Loucy (cell line): ENCODE measurements around the gene TMEM200B.
"Not testable (repeated sequence)": the region's sequence is repeated elsewhere in the genome, so short reads cannot be mapped to it uniquely, and the experiment has no call there.

ENCODE experiments used
- H2AFZ ChIP-seq: fragments of 200-600 bp; sonication (generic); 2 replicates; pipeline ENCODE4 v1.6.0; 2016; ENCODE audit warnings: antibody characterized with exemption, mild to moderate bottlenecking, low read length, moderate library complexity
- H3F3A ChIP-seq: fragments of 200-600 bp; 2 replicates; pipeline ENCODE4 v1.6.0; 2016; ENCODE audit warnings: antibody characterized with exemption, low read depth, mild to moderate bottlenecking
- H3K27me3 ChIP-seq: fragments of 200-600 bp; sonication (generic); 2 replicates; pipeline ENCODE4 v1.6.1; 2014; ENCODE audit warnings: low read length, mild to moderate bottlenecking; ENCODE audit not compliant: insufficient read depth, poor library complexity, severe bottlenecking
- H3K36me3 ChIP-seq: fragments of 200-600 bp; sonication (generic); 2 replicates; pipeline ENCODE4 v1.6.1; 2016; ENCODE audit warnings: low read length; ENCODE audit not compliant: insufficient read depth
- H3K4me1 ChIP-seq: fragments of 200-600 bp; sonication (generic); 2 replicates; pipeline ENCODE4 v1.5.1; 2014; ENCODE audit warnings: low read length, mild to moderate bottlenecking; ENCODE audit not compliant: insufficient read depth, poor library complexity, severe bottlenecking
- H3K4me2 ChIP-seq: fragments of 200-600 bp; sonication (generic); 2 replicates; pipeline ENCODE4 v1.6.0; 2014; ENCODE audit warnings: antibody characterized with exemption, low read length, low read depth, mild to moderate bottlenecking; ENCODE audit not compliant: poor library complexity, severe bottlenecking
- H3K4me3 ChIP-seq: fragments of 200-600 bp; sonication (generic); 2 replicates; pipeline ENCODE4 v1.5.1; 2014; ENCODE audit warnings: low read length, mild to moderate bottlenecking, mixed read lengths; ENCODE audit not compliant: poor library complexity, severe bottlenecking
- H3K79me2 ChIP-seq: fragments of 200-600 bp; sonication (generic); 2 replicates; pipeline ENCODE4 v1.6.1; 2014; ENCODE audit warnings: low read length; ENCODE audit not compliant: insufficient read depth
- H3K9ac ChIP-seq: fragments of 200-600 bp; sonication (generic); 2 replicates; pipeline ENCODE4 v1.6.0; 2014; ENCODE audit warnings: mild to moderate bottlenecking, low read depth, low read length, moderate library complexity; ENCODE audit not compliant: poor library complexity, severe bottlenecking
- H3K9me2 ChIP-seq: fragments of 200-600 bp; sonication (generic); replicated peaks from 2 replicates; pipeline ENCODE4 v1.6.1; 2016; ENCODE audit warnings: low read depth, low read length, mixed read lengths
- H3K9me3 ChIP-seq: fragments of 200-600 bp; sonication (generic); 2 replicates; pipeline ENCODE4 v1.6.1; 2014; ENCODE audit warnings: mild to moderate bottlenecking, antibody characterized with exemption, low read length, low read depth; ENCODE audit not compliant: insufficient read depth
- H4K20me1 ChIP-seq: fragments of 200-600 bp; sonication (generic); 2 replicates; pipeline ENCODE4 v1.6.0; 2014; ENCODE audit warnings: antibody characterized with exemption, low read length, mild to moderate bottlenecking; ENCODE audit not compliant: insufficient read depth, poor library complexity, severe bottlenecking
- EZH2phosphoT487 ChIP-seq: fragments of 200-600 bp; IDR thresholded peaks from 2 replicates; pipeline ENCODE4 v1.6.1; 2018; ENCODE audit warnings: antibody characterized with exemption, mild to moderate bottlenecking, moderate library complexity, borderline replicate concordance
- TF ChIP-seq, protein P1 (sequence below): fragments of 200-600 bp; sonication (generic); conservative IDR thresholded peaks from 2 replicates; pipeline ENCODE4 v1.5.1; 2014; ENCODE audit warnings: mild to moderate bottlenecking, antibody characterized with exemption, low read length

The TMEM200B gene

DNA sequence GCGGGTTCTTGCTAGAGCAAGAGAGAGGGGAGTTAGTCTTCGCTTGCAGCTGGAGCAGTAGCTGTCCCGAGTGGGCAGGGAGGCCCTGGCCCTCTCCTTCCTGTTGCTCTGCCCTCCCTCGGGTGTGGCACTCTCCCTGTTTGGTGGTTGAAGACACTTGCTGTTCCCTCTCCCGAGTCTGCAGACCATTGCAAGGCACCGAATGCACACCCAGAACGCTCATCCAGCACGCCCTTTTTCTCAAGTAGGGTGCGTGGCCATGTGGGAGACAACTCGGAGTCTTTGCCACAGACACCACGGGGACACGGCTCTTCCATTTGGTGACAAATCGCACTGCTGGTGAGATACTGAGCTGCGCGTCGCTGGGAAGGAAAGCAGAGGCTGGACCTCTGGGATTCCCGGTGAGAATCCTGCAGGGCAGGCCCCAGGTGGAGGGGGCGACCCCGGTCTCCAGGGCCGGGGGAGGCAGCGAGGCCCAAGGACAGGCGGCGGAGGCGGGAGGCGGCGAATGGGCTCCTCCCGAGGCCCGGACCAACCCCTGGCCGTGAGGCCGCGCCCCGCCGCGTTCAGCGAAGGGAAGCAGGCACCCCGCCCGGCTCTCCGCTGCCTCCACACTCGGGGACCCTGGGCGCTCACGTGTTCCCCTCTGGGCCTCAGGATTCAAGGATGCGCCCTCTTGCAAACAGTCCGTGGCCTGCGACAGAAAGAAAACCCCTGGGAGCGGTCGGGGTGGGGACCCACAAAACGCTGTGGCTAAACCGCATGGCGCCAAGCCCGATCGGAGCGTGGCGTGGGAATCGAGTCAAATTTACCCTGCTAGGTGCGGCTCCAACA is 10.4 kb upstream of the TMEM200B start:
- Histone ChIP-seq H3F3A (no peaks in the 10 kb centered on the region), H3K4me3 (no peak overlapping the region), H3K79me2 (no peaks in the 10 kb centered on the region), H3K27me3 (no peaks in the 10 kb centered on the region), H4K20me1 (no peaks in the 10 kb centered on the region), H3K9me2 (no peaks in the 10 kb centered on the region), H3K36me3 (no peaks in the 10 kb centered on the region), H3K4me2 (no peak overlapping the region), H3K9me3 (no peaks in the 10 kb centered on the region), H2AFZ (no peak overlapping the region; the same call in 1 of the 2 replicates), H3K9ac (no peak overlapping the region), H3K4me1 (no peaks in the 10 kb centered on the region)
- TF ChIP-seq EZH2phosphoT487 = no peak
- TF ChIP-seq, protein P1, sequence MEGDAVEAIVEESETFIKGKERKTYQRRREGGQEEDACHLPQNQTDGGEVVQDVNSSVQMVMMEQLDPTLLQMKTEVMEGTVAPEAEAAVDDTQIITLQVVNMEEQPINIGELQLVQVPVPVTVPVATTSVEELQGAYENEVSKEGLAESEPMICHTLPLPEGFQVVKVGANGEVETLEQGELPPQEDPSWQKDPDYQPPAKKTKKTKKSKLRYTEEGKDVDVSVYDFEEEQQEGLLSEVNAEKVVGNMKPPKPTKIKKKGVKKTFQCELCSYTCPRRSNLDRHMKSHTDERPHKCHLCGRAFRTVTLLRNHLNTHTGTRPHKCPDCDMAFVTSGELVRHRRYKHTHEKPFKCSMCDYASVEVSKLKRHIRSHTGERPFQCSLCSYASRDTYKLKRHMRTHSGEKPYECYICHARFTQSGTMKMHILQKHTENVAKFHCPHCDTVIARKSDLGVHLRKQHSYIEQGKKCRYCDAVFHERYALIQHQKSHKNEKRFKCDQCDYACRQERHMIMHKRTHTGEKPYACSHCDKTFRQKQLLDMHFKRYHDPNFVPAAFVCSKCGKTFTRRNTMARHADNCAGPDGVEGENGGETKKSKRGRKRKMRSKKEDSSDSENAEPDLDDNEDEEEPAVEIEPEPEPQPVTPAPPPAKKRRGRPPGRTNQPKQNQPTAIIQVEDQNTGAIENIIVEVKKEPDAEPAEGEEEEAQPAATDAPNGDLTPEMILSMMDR = no peak

DNA sequence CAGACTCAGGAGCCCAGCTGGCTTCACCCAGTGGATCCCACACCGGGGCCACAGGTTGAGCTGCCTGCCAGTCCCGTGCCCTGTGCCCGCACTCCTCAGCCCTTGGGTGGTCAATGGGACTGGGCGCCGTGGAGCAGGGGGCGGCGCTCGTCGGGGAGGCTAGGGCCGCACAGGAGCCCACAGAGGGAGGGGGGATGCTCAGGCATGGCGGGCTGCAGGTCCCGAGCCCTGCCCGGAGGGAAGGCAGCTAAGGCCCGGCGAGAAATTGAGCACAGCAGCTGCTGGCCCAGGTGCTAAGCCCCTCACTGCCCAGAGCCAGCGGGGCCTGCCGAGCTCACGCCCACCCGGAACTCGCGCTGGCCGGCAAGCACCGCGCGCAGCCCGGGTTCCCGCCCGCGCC is 7.4 kb upstream of the TMEM200B start:
- H3K9me2 ChIP-seq, H3K36me3 ChIP-seq, H2AFZ ChIP-seq, H3K27me3 ChIP-seq, H3K9me3 ChIP-seq, H3K4me1 ChIP-seq, H3K4me2 ChIP-seq, H3F3A ChIP-seq, H3K9ac ChIP-seq, H4K20me1 ChIP-seq, H3K79me2 ChIP-seq, H3K4me3 ChIP-seq: not testable (repeated sequence)

DNA sequence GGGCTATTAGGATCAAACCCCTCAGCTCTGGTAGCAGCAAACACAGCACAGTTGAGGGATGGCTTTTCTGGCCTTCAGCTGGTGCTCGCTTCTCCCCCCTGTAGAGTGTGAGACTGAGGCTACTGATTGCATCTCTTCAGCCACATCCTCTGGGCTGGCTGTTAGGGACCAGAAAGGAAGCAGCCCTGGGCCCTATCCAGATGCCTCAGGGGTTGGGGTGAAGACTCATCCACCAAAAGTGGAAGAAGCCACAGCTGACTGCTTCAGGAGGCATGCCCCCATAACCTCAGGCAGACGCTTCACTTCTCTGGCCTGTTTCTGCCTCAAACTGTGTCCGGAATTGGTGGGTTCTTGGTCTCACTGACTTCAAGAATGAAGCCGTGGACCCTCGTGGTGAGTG is 6.2 kb upstream of the TMEM200B start:
- Histone ChIP-seq H2AFZ (no peak overlapping the region), H3K79me2 (no peaks in the 10 kb centered on the region), H3K4me2 (no peak overlapping the region), H3K9me2 (no peaks in the 10 kb centered on the region), H3K9me3 (no peaks in the 10 kb centered on the region), H3F3A (no peaks in the 10 kb centered on the region), H3K4me3 (no peak overlapping the region), H3K4me1 (no peaks in the 10 kb centered on the region), H3K9ac (no peak overlapping the region), H3K27me3 (no peaks in the 10 kb centered on the region), H4K20me1 (no peaks in the 10 kb centered on the region), H3K36me3 (no peaks in the 10 kb centered on the region)
- TF ChIP-seq, protein P1 = no peak
- TF ChIP-seq EZH2phosphoT487 = no peak

DNA sequence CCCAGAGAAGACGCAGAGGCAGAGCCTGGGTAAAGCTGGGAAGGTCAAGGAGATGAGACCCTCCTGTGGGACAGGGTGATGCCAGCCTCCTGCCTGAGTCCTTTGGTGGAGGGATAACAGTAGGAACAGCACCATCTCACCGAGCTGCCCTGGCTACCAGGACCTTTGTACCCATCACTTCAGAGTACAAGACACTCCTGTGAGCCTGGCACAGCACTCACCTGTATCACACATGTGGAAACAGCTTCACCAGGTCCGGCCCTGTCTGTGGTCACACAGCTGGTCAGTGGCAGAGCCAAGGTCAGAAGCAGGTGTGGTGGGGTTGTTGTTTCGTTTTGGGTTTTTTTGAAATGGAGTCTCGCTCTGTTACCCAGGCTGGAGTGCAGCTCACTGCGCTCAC is 5.0 kb upstream of the TMEM200B start:
- Histone ChIP-seq H3K9ac (no peak overlapping the region), H3K9me2 (no peaks in the 10 kb centered on the region), H3K27me3 (no peaks in the 10 kb centered on the region), H3K4me1 (no peaks in the 10 kb centered on the region), H3K4me3 (no peak overlapping the region), H3K36me3 (no peaks in the 10 kb centered on the region), H2AFZ (no peak overlapping the region), H4K20me1 (no peaks in the 10 kb centered on the region), H3K4me2 (no peak overlapping the region), H3F3A (no peaks in the 10 kb centered on the region), H3K9me3 (no peaks in the 10 kb centered on the region), H3K79me2 (no peaks in the 10 kb centered on the region)
- TF ChIP-seq, protein P1 = no peak
- TF ChIP-seq EZH2phosphoT487 = no peak
